NCI-H345 treated with DMSO at 0.1 percent for 48 hours (cell line): ENCODE measurements around the gene ZG16.

Experiments used
- DNase-seq: peaks from one replicate; lab custom pipeline; 2025; ENCODE audit not compliant: unreplicated experiment; lab: John Stamatoyannopoulos, UW

Gene ZG16

GRCh38 chr16:29807426-29808218, 29.6 kb downstream of the ZG16 start:
- DNase-seq = peak; percentile 81

- no peak for DNase-seq
Observed at GRCh38 chr16:29808219-29808900, 30.3 kb downstream of the ZG16 start.

DNA sequence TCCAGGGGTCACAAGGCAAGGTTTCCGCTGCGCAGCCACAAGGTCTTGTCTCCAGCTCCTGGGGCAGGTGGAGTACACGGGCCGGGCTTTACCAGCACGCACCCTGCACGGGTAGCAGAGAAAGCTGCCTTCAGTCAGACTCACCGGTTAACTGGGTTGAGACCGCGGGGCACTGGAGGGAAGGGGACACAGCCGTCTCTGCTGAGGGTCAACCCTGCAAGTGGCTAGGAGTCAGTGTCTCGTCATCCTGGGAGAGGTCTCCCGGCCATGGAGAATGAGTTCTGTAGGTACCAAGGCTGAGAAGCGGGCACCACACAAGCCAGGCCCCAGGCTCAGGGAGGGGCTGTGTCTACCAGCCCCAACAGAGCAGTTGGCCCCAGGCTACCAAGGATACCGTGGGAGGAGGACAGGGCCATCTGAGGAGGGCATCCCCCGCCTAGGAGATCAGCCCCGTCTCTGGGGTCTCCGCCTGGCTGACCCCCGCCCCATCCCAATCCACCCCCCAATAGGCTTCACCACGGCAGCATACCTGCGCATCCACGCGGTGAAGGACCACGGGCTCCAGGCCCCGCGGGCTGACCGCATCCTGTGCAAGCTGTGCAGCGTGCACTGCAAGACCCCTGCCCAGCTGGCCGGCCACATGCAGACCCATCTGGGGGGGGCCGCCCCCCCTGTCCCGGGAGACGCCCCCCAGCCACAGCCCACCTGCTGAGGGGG, 31.1 kb downstream of the ZG16 start:
- no peak for DNase-seq

DNA sequence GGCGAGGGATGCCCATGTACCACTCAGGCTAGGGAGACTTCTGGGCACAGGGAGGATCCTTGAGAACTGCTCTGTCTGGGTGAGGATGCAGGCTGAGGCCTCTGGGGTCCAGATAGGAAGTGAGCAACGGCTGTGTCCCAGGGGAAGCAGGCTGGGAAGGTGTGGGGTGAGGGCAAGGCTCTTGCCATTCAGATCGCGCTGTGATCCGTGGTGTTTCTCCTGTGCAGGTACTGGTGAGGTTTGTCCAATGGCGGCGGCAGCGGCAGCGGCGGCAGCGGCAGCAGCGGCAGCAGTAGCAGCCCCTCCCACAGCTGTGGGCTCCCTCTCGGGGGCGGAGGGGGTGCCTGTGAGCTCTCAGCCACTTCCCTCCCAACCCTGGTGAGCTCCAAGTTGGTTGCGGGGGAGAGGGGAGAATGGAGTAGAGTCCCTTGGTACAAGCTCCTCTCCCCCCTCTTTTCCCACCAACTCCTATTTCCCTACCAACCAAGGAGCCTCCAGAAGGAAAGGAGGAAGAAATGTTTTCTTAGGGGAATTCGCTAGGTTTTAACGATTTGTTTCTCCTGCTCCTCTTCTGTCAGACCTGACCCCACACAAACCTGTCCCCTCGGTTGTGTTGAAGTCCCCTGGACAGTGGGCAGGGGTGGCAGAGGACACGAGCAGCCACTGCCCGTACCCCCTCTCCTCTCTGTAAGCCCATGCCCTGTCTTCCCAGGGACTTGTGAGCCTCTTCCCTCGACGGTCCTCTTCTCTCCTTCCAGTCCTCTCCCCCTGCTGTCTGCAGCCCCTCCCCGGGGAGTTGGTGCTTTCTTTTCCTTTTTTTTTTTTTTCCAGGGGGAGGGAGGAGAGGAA, 32.0 kb downstream of the ZG16 start:
- no peak for DNase-seq

- no peak for DNase-seq
Observed at GRCh38 chr16:29810699-29811169, 32.7 kb downstream of the ZG16 start.

GRCh38 chr16:29811170-29811895, 33.3 kb downstream of the ZG16 start:
- DNase-seq = peak; percentile 97

DNA sequence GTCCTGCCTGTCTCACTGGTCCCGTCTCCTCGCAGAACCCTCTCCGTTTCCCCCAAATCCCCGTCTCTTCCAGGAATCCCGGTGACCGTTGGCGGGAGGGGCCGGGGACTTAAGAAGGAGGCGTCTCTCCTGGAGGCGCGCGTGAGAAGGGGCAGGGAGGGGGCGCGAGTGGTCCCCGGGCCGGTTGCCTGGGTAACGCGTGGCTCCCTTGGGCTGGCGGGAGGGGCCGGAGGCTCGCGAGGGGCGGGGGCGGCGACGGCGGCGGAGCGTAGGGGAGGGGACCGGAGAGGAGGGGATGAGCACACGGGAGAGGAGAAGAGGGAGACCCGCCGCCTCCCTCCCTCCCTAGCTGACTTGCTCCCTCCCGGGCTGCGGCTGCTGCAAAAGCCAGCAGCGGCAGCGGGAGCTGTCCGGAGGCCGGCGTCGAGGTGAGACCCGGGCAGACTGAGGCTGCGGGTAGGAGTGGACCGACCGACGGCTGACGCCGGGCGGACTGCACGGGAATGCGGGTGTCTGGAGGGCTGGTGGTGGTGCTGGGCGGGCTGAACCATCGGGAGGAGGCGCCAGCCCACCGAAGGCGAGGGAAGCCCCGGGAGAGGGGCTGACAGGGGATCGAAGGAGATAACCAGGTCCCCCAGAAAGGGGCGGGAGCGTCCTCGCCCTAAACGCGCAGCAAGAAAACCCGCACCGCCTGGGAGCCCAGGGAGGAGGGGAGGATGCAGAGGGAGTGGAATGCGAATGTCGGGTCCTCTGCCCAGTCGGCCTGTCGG, 34.0 kb downstream of the ZG16 start, which contains the start of gene PRRT2:
PRRT2 (plus strand) TSS at position 298 of the 770 bp plus-strand sequence. CDS start 862 bp downstream, outside the sequence.
- peak; percentile 37 for DNase-seq

GRCh38 chr16:29812754-29813643, 34.9 kb downstream of the ZG16 start:
- no peak for DNase-seq

GRCh38 chr16:29813644-29814562, 35.8 kb downstream of the ZG16 start:
- no peak for DNase-seq

GRCh38 chr16:29814592-29814991, 36.5 kb downstream of the ZG16 start:
- DNase-seq = no peak

- DNase-seq = no peak
Observed at GRCh38 chr16:29815032-29815721, 37.1 kb downstream of the ZG16 start.

- peak; percentile 99 for DNase-seq
Observed at GRCh38 chr16:29815793-29816693, 38.0 kb downstream of the ZG16 start, which contains the start of gene PAGR1. Gene PAGR1 (plus strand): TSS chr16:29816152. CDS start chr16:29816526, 374 bp downstream.

- peak; percentile 61 for DNase-seq
Observed at GRCh38 chr16:29816694-29817441, 38.8 kb downstream of the ZG16 start.

DNA sequence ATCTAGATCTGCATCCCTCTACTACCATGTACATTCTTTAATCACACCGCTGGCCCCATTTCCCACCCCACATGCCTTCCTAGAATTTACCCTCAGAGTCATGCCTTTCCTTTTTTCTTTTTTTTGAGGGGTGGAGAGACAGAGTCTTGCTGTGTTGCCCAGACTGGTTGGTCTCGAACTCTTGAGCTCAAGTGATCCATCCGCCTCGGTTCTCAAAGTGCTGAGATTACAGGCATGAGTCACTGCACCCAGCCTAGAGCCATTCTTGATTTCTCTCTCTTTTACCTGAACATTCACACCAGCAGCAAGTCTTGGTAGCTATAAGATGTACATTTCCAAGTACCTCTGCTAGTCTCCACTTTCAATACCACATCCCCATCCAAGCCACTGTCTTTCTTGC, 40.0 kb downstream of the ZG16 start:
- DNase-seq = no peak

- no peak for DNase-seq
Observed at GRCh38 chr16:29819506-29819905, 41.5 kb downstream of the ZG16 start.
